ENCODE data around the gene KRT86.
"Not testable (repeated sequence)": the region's sequence is repeated elsewhere in the genome, so short reads cannot be mapped to it uniquely, and the experiment has no call there.

Gene KRT86

GRCh38 chr12:52311285-52311648, 36.8 kb downstream of the KRT86 start:
- peak in 1 of 2 donors; percentile 27 for DNase-seq
- intact Hi-C loops (cut with DNase I; ENCODE audit: low total_unique reads), result no loop called here
- H3K27me3 ChIP-seq, result peaks cover 0 to 4% of the 10 kb centered on the region in 2 donors

GRCh38 chr12:52312086-52312485, 37.6 kb downstream of the KRT86 start:
- intact Hi-C loops (cut with DNase I; ENCODE audit: low total_unique reads), result no loop called here

More at GRCh38 chr12:52311285-52311648, 36.8 kb downstream of the KRT86 start:
- H3K4me1 ChIP-seq, result peaks cover 0 to 20% (median 12%) of the 10 kb centered on the region in 4 donors
- H3K27ac ChIP-seq, result no peak overlapping the region
- TF ChIP-seq CTCF (IDR thresholded peaks at IDR 0.05), result no peak
- H3K4me3 ChIP-seq, result no peak overlapping the region
- H3K36me3 ChIP-seq, result no peaks in the 10 kb centered on the region
- no peaks in the 10 kb centered on the region for H3K9me3 ChIP-seq

GRCh38 chr12:52313461-52313860, 39.0 kb downstream of the KRT86 start:
- H3K4me1 ChIP-seq, result peaks cover 0 to 11% (median 7%) of the 10 kb centered on the region in 4 donors
- H3K9me3 ChIP-seq, result no peaks in the 10 kb centered on the region
- no peak overlapping the region for H3K4me3 ChIP-seq
- H3K27me3 ChIP-seq, result peaks cover 0 to 4% of the 10 kb centered on the region in 2 donors
- TF ChIP-seq CTCF (IDR thresholded peaks at IDR 0.05), result no peak
- intact Hi-C loops (cut with DNase I; ENCODE audit: low total_unique reads), result no loop called here
- peak in 1 of 2 donors; percentile 40 for DNase-seq
- H3K36me3 ChIP-seq, result no peaks in the 10 kb centered on the region
- H3K27ac ChIP-seq, result no peak overlapping the region

More at GRCh38 chr12:52312086-52312485, 37.6 kb downstream of the KRT86 start:
- H3K9me3 ChIP-seq, result no peaks in the 10 kb centered on the region
- peak in 1 of 2 donors; percentile 31 for DNase-seq
- no peak for TF ChIP-seq CTCF (IDR thresholded peaks at IDR 0.05)
- H3K36me3 ChIP-seq, result no peaks in the 10 kb centered on the region
- peaks cover 0 to 4% of the 10 kb centered on the region in 2 donors for H3K27me3 ChIP-seq
- H3K4me3 ChIP-seq, result no peak overlapping the region
- no peak overlapping the region for H3K27ac ChIP-seq
- H3K4me1 ChIP-seq, result peaks cover 0 to 20% (median 12%) of the 10 kb centered on the region in 4 donors

- H3K9me3 ChIP-seq, result no peaks in the 10 kb centered on the region
- H3K36me3 ChIP-seq, result no peaks in the 10 kb centered on the region
- H3K27me3 ChIP-seq, result peaks cover 0 to 4% of the 10 kb centered on the region in 2 donors
- no peak overlapping the region for H3K27ac ChIP-seq
- H3K4me3 ChIP-seq, result no peak overlapping the region
- TF ChIP-seq CTCF (IDR thresholded peaks at IDR 0.05), result no peak
- H3K4me1 ChIP-seq, result peaks cover 0 to 7% (median 3%) of the 10 kb centered on the region in 4 donors
- intact Hi-C loops (cut with DNase I; ENCODE audit: low total_unique reads), result no loop called here
- no peak for DNase-seq
Observed at GRCh38 chr12:52313926-52314325, 39.5 kb downstream of the KRT86 start.

- H3K36me3 ChIP-seq, result no peaks in the 10 kb centered on the region
- peak in 1 of 2 donors; percentile 62 for DNase-seq
- no peaks in the 10 kb centered on the region for H3K9me3 ChIP-seq
- no peak overlapping the region for H3K27ac ChIP-seq
- TF ChIP-seq CTCF (IDR thresholded peaks at IDR 0.05), result no peak
- peaks cover 0 to 10% of the 10 kb centered on the region in 2 donors for H3K27me3 ChIP-seq
- intact Hi-C loops (cut with DNase I; ENCODE audit: low total_unique reads), result no loop called here
- peaks cover 0 to under 1% (median 0%) of the 10 kb centered on the region in 4 donors for H3K4me1 ChIP-seq
- no peak overlapping the region for H3K4me3 ChIP-seq
Observed at GRCh38 chr12:52314511-52314910, 40.1 kb downstream of the KRT86 start.

- peak in 1 of 2 experiments; percentile 4 for TF ChIP-seq CTCF (IDR thresholded peaks at IDR 0.05)
- H3K27me3 ChIP-seq, result peaks cover 0 to 22% of the 10 kb centered on the region in 2 donors
- H3K9me3 ChIP-seq; H3K4me3 ChIP-seq; H3K4me1 ChIP-seq; H3K27ac ChIP-seq; intact Hi-C loops (cut with DNase I; ENCODE audit: low total_unique reads); H3K36me3 ChIP-seq: not testable (repeated sequence)
- DNase-seq, result peak in 1 of 2 donors; percentile 45
Observed at GRCh38 chr12:52315721-52316120, 41.3 kb downstream of the KRT86 start.
